ENCODE data around the gene RANBP17. TPM values are rescaled to one million over a fixed set of nuclear protein-coding genes. Genes with fewer than 3 reads are reported as not detected.

The RANBP17 gene
- total RNA-seq, 1 donor from 2014 or later = 22.0 TPM

- Mint-ChIP-seq H3K27me3 (no peaks in the 10 kb centered on the region), H3K36me3 (no peaks in the 10 kb centered on the region), H3K9me3 (no peaks in the 10 kb centered on the region), H3K4me1 (ENCODE audit: unreplicated experiment) (peaks cover 35% of the 10 kb centered on the region), H3K4me3 (no peak overlapping the region), H3K27ac (no peak overlapping the region)
- DNase-seq (ENCODE audit: extremely low spot score, unreplicated experiment) = no peak
- TF ChIP-seq, protein P1, sequence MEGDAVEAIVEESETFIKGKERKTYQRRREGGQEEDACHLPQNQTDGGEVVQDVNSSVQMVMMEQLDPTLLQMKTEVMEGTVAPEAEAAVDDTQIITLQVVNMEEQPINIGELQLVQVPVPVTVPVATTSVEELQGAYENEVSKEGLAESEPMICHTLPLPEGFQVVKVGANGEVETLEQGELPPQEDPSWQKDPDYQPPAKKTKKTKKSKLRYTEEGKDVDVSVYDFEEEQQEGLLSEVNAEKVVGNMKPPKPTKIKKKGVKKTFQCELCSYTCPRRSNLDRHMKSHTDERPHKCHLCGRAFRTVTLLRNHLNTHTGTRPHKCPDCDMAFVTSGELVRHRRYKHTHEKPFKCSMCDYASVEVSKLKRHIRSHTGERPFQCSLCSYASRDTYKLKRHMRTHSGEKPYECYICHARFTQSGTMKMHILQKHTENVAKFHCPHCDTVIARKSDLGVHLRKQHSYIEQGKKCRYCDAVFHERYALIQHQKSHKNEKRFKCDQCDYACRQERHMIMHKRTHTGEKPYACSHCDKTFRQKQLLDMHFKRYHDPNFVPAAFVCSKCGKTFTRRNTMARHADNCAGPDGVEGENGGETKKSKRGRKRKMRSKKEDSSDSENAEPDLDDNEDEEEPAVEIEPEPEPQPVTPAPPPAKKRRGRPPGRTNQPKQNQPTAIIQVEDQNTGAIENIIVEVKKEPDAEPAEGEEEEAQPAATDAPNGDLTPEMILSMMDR (conservative IDR thresholded peaks at IDR 0.05) = no peak
Observed at GRCh38 chr5:171205375-171205774, 343.6 kb downstream of the RANBP17 start.

DNA sequence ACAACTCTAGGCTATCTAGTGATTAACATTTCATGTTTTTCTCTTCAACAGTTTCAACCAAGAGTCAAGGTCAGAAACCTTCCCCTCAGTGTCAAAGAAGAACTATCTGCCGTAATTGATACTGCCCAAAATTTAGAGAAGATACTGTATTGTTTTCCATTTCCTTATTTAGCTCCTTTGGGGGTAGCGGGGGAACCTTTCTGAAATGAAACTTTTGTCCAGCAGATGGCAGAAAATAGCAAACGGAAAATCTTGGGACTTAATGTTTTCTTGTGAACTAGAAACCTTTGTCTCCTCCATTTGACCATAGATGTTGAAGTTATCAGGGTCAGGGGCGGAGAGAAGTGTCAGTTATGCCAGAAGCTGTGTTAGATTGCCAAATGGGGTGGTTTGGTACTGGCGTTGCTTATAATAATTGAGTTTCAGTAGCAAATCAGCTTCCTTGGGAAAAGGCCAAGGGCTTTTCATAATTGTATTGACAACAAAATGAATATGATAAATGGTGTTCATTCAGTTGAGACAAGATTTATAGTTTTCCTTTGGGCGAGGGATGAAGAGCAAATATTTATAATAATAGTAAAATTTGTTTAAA, 345.5 kb downstream of the RANBP17 start:
- no peaks in the 10 kb centered on the region for H3K27me3 Mint-ChIP-seq

GRCh38 chr5:171221916-171222315, 360.1 kb downstream of the RANBP17 start:
- no peaks in the 10 kb centered on the region for H3K36me3 Mint-ChIP-seq
- TF ChIP-seq, protein P1 (conservative IDR thresholded peaks at IDR 0.05) = no peak
- H3K4me1 Mint-ChIP-seq (ENCODE audit: unreplicated experiment) = peaks cover 5% of the 10 kb centered on the region
- H3K27ac Mint-ChIP-seq = no peak overlapping the region
- no peak for DNase-seq (ENCODE audit: extremely low spot score, unreplicated experiment)
- H3K4me3 Mint-ChIP-seq = no peak overlapping the region
- no peaks in the 10 kb centered on the region for H3K27me3 Mint-ChIP-seq
- H3K9me3 Mint-ChIP-seq = peaks cover 4% of the 10 kb centered on the region

More for the DNA sequence above, 345.5 kb downstream of the RANBP17 start:
- TF ChIP-seq, protein P1 (conservative IDR thresholded peaks at IDR 0.05) = peak; percentile 79
- Mint-ChIP-seq H3K36me3 (no peaks in the 10 kb centered on the region), H3K4me3 (no peak overlapping the region), H3K9me3 (no peaks in the 10 kb centered on the region), H3K4me1 (ENCODE audit: unreplicated experiment) (peaks cover 22% of the 10 kb centered on the region), H3K27ac (no peak overlapping the region)
- DNase-seq (ENCODE audit: extremely low spot score, unreplicated experiment) = no peak

DNA sequence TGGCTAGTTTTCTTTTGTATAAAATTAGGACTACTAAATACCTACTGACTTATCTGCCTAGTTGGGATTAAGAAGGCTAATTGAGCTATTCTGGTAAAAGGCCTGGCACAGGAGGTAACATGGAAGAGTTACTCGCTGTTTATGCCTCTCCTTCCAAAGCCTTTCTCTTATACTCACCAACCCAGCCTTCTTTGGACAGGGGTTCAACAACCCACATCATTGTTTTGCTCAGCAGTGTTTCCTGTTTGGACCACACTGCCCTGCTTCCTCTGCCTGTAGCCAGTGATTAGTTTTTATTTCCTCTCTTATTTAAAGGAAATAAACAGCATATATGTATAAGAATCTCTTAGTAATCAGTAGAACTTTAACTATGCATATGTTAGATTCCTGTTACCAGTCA, 362.1 kb downstream of the RANBP17 start:
- no peaks in the 10 kb centered on the region for H3K36me3 Mint-ChIP-seq
- H3K27ac Mint-ChIP-seq = no peak overlapping the region
- H3K4me3 Mint-ChIP-seq = no peak overlapping the region
- H3K27me3 Mint-ChIP-seq = no peaks in the 10 kb centered on the region
- TF ChIP-seq, protein P1 (conservative IDR thresholded peaks at IDR 0.05) = no peak
- H3K9me3 Mint-ChIP-seq = peaks cover 4% of the 10 kb centered on the region
- H3K4me1 Mint-ChIP-seq (ENCODE audit: unreplicated experiment) = peaks cover 5% of the 10 kb centered on the region
- DNase-seq (ENCODE audit: extremely low spot score, unreplicated experiment) = no peak

- H3K27ac Mint-ChIP-seq = no peak overlapping the region
- H3K4me1 Mint-ChIP-seq (ENCODE audit: unreplicated experiment) = peaks cover 5% of the 10 kb centered on the region
- H3K27me3 Mint-ChIP-seq = no peaks in the 10 kb centered on the region
- no peaks in the 10 kb centered on the region for H3K9me3 Mint-ChIP-seq
- no peaks in the 10 kb centered on the region for H3K36me3 Mint-ChIP-seq
- DNase-seq (ENCODE audit: extremely low spot score, unreplicated experiment) = no peak
- TF ChIP-seq, protein P1 (conservative IDR thresholded peaks at IDR 0.05) = peak; percentile 52
- no peak overlapping the region for H3K4me3 Mint-ChIP-seq
Observed at GRCh38 chr5:171226096-171226754, 364.4 kb downstream of the RANBP17 start.

All from type B pancreatic cell (in vitro differentiated cells).